H9 (cell line): Measurements from ENCODE around the gene ASPSCR1. TPM values are rescaled to one million over a fixed set of nuclear protein-coding genes. Genes with fewer than 3 reads are reported as not detected.
A peak's percentile ranks its signal among the peaks of the same experiment; 100 is the strongest.

Experiments used
- DNase-seq: peaks from one replicate; pipeline ENCODE4 v3.0.0-alpha.2; 2017
- H2AFZ ChIP-seq: one replicate; pipeline ENCODE4 v1.6.1; 2013; ENCODE audit warnings: mild to moderate bottlenecking, low read length, control low read depth, moderate library complexity
- H2AK5ac ChIP-seq: 2 replicates; pipeline ENCODE4 v1.6.1; 2013; ENCODE audit warnings: low read length, control low read depth, mixed read lengths; ENCODE audit not compliant: insufficient read length
- H2BK120ac ChIP-seq: one replicate; pipeline ENCODE4 v1.6.1; 2013; ENCODE audit warnings: low read depth, mild to moderate bottlenecking, low read length, control low read depth, inconsistent platforms; ENCODE audit not compliant: poor library complexity, severe bottlenecking
- H2BK12ac ChIP-seq: 2 replicates; pipeline ENCODE4 v1.6.1; 2013; ENCODE audit warnings: low read length, control low read depth, mixed read lengths, low read depth; ENCODE audit not compliant: insufficient read length
- H2BK15ac ChIP-seq: 2 replicates; pipeline ENCODE4 v1.6.1; 2013; ENCODE audit warnings: low read depth, low read length, control low read depth
- H2BK20ac ChIP-seq: one replicate; pipeline ENCODE4 v1.6.1; 2013; ENCODE audit warnings: low read depth, mild to moderate bottlenecking, low read length, control low read depth, inconsistent platforms; ENCODE audit not compliant: poor library complexity, severe bottlenecking
- H2BK5ac ChIP-seq: 2 replicates; pipeline ENCODE4 v1.6.1; 2013; ENCODE audit warnings: low read length, control low read depth, mixed read lengths; ENCODE audit not compliant: insufficient read length
- H3K14ac ChIP-seq: 2 replicates; pipeline ENCODE4 v1.6.1; 2013; ENCODE audit warnings: low read length, control low read depth; ENCODE audit not compliant: insufficient read depth
- H3K18ac ChIP-seq: 2 replicates; pipeline ENCODE4 v1.6.1; 2013; ENCODE audit warnings: low read depth, mild to moderate bottlenecking, mixed read lengths, low read length, control low read depth; ENCODE audit not compliant: insufficient read length
- H3K23ac ChIP-seq: 2 replicates; pipeline ENCODE4 v1.6.1; 2013; ENCODE audit warnings: low read length, control low read depth, mixed read lengths, low read depth; ENCODE audit not compliant: insufficient read length
- H3K23me2 ChIP-seq: 2 replicates; pipeline ENCODE4 v1.6.1; 2013; ENCODE audit warnings: low read depth, mild to moderate bottlenecking, mixed read lengths, low read length, control low read depth; ENCODE audit not compliant: insufficient read length, poor library complexity, severe bottlenecking
- H3K27ac ChIP-seq: 2 replicates; pipeline ENCODE4 v1.5.1; 2013; ENCODE audit warnings: low read length, control low read depth, mixed read lengths, low read depth; ENCODE audit not compliant: insufficient read length
- H3K27me3 ChIP-seq: 2 replicates; pipeline ENCODE4 v1.6.1; 2013; ENCODE audit warnings: low read length, control low read depth, inconsistent platforms; ENCODE audit not compliant: insufficient read depth
- H3K4ac ChIP-seq: 2 replicates; pipeline ENCODE4 v1.6.1; 2013; ENCODE audit warnings: low read depth, mild to moderate bottlenecking, control low read depth, inconsistent platforms, low read length, moderate library complexity
- H3K4me1 ChIP-seq: 2 replicates; pipeline ENCODE4 v1.6.1; 2013; ENCODE audit warnings: low read length, control low read depth, inconsistent platforms; ENCODE audit not compliant: insufficient read depth
- H3K4me2 ChIP-seq: 2 replicates; pipeline ENCODE4 v1.6.1; 2013; ENCODE audit warnings: low read length, control low read depth, mixed read lengths; ENCODE audit not compliant: insufficient read length, insufficient read depth
- H3K56ac ChIP-seq: 2 replicates; pipeline ENCODE4 v1.6.1; 2013; ENCODE audit warnings: low read depth, mild to moderate bottlenecking, mixed read lengths, low read length, control low read depth; ENCODE audit not compliant: insufficient read length
- H3K79me1 ChIP-seq: 2 replicates; pipeline ENCODE4 v1.6.1; 2013; ENCODE audit warnings: low read depth, mild to moderate bottlenecking, moderate library complexity, low read length, control low read depth, inconsistent platforms; ENCODE audit not compliant: insufficient read depth, poor library complexity, severe bottlenecking
- H3K79me2 ChIP-seq: 2 replicates; pipeline ENCODE4 v1.6.1; 2013; ENCODE audit warnings: low read length, control low read depth, inconsistent platforms; ENCODE audit not compliant: insufficient read depth
- H3K9ac ChIP-seq: 2 replicates; pipeline ENCODE4 v1.6.1; 2013; ENCODE audit warnings: low read length, control low read depth, mixed read lengths; ENCODE audit not compliant: insufficient read length; ENCODE audit errors: extremely low read depth
- H3K9me3 ChIP-seq: one replicate; pipeline ENCODE4 v1.6.1; 2013; ENCODE audit warnings: low read depth, low read length, inconsistent platforms; ENCODE audit not compliant: control insufficient read depth
- H3T11ph ChIP-seq: one replicate; pipeline ENCODE4 v1.6.1; 2013; ENCODE audit warnings: mild to moderate bottlenecking, low read length, control low read depth, inconsistent platforms
- H4K20me1 ChIP-seq: one replicate; pipeline ENCODE4 v1.6.1; 2013; ENCODE audit not compliant: control insufficient read depth, insufficient read length, insufficient read depth
- H4K5ac ChIP-seq: 2 replicates; pipeline ENCODE4 v1.6.1; 2013; ENCODE audit warnings: low read depth, mild to moderate bottlenecking, mixed read lengths, low read length, control low read depth; ENCODE audit not compliant: insufficient read length
- H4K8ac ChIP-seq: replicated peaks from 2 replicates; pipeline ENCODE4 v1.6.1; 2013; ENCODE audit warnings: low read length, control low read depth, mixed read lengths, low read depth; ENCODE audit not compliant: insufficient read length
- H4K91ac ChIP-seq: 2 replicates; pipeline ENCODE4 v1.6.1; 2013; ENCODE audit warnings: low read depth, mild to moderate bottlenecking, moderate library complexity, mixed read lengths, low read length, control low read depth; ENCODE audit not compliant: insufficient read length
- H3K27ac Mint-ChIP-seq, 3 experiments: 2 replicates in 2 of 3; 3 replicates in 1 of 3; pipeline ENCODE4 v1.8.0; 2020 to 2021; ENCODE audit warnings: mixed read lengths in 3 of 3, mild to moderate bottlenecking in 1 of 3, moderate library complexity in 1 of 3
- H3K27me3 Mint-ChIP-seq: 2 replicates; pipeline ENCODE4 v1.8.0; 2021; ENCODE audit warnings: low read depth, mild to moderate bottlenecking, moderate library complexity, mixed read lengths
- H3K36me3 Mint-ChIP-seq, 3 experiments: 2 replicates in 2 of 3; 3 replicates in 1 of 3; pipeline ENCODE4 v1.8.0; 2020 to 2021; ENCODE audit warnings: low read depth in 3 of 3, mixed read lengths in 3 of 3; ENCODE audit not compliant: insufficient read depth in 1 of 3
- H3K4me1 Mint-ChIP-seq, 2 experiments: 2 replicates each; pipeline ENCODE4 v1.8.0; 2020; ENCODE audit warnings: mixed read lengths in 2 of 2
- H3K4me3 Mint-ChIP-seq, 2 experiments: 2 replicates in 1 of 2; 3 replicates in 1 of 2; pipeline ENCODE4 v1.8.0; 2020 to 2021; ENCODE audit warnings: mild to moderate bottlenecking in 2 of 2, mixed read lengths in 2 of 2, moderate library complexity in 1 of 2
- H3K9me3 Mint-ChIP-seq, 2 experiments: 2 replicates in 1 of 2; 3 replicates in 1 of 2; pipeline ENCODE4 v1.8.0; 2020; ENCODE audit warnings: mild to moderate bottlenecking in 2 of 2, mixed read lengths in 2 of 2, moderate library complexity in 1 of 2
- CTCF ChIP-seq: fragments of 200-600 bp; sonication (generic); conservative IDR thresholded peaks from 3 replicates; pipeline ENCODE4 v1.8.0; 2021; ENCODE audit warnings: antibody characterized with exemption, mild to moderate bottlenecking
- WGBS: extraction: QIAGEN DNeasy Blood & Tissue Kit; methylation state at CpG from one replicate; pipeline ENCODE4 v1.1.7; 2013; ENCODE audit warnings: missing lambda C conversion rate, low lambda C conversion rate, mixed read lengths; ENCODE audit not compliant: insufficient read length; ENCODE audit errors: extremely low coverage; 5-methylcytosine and 5-hydroxymethylcytosine counted together
- total RNA-seq: library from RNA; stranded (reverse); gene quantifications from 2 replicates; pipeline ENCODE4 v1.2.1, GENCODE V29; 2021

The ASPSCR1 gene
- total RNA-seq, 1 experiment from 2014 or later, result 50.9 TPM

- Histone ChIP-seq H2BK120ac (no peak within 1 kb of the TSS), H3K56ac (no peak within 1 kb of the TSS), H4K8ac (no peak within 1 kb of the TSS), H3K23ac (no peak within 1 kb of the TSS), H2BK15ac (no peak within 1 kb of the TSS), H3K4me1 (no peaks in the 10 kb centered on the region), H2BK5ac (no peak within 1 kb of the TSS), H2AK5ac (no peak within 1 kb of the TSS), H3K27me3 (no peaks in the 10 kb centered on the region; the same call in 1 of the 2 replicates), H3K27ac (no peak within 1 kb of the TSS), H3K79me1 (no peaks in the 10 kb centered on the region), H3K14ac (no peak within 1 kb of the TSS), H4K91ac (no peak within 1 kb of the TSS), H4K20me1 (no peaks in the 10 kb centered on the region), H3K4ac (no peak within 1 kb of the TSS), H3K18ac (peak within 1 kb of the TSS; percentile 48), H3K9me3 (no peaks in the 10 kb centered on the region), H3K9ac (no peak within 1 kb of the TSS), H3T11ph (no peak within 1 kb of the TSS), H4K5ac (no peak within 1 kb of the TSS), H3K4me2 (peak within 1 kb of the TSS; percentile 37), H2AFZ (no peak within 1 kb of the TSS), H2BK12ac (no peak within 1 kb of the TSS), H2BK20ac (no peak within 1 kb of the TSS), H3K23me2 (peaks cover 4% of the 10 kb centered on the region), H3K79me2 (no peaks in the 10 kb centered on the region)
- Mint-ChIP-seq H3K9me3 (no peaks in the 10 kb centered on the region; a peak in 2 of 5 replicates), H3K27ac (peak within 1 kb of the TSS in 2 of 3 experiments; percentile 86 to 91; a peak in 3 of 7 replicates), H3K36me3 (peaks cover 8 to 16% (median 12%) of the 10 kb centered on the region in 3 experiments; a peak in 6 of 7 replicates), H3K27me3 (peaks cover 14% of the 10 kb centered on the region), H3K4me1 (peaks cover 17 to 33% of the 10 kb centered on the region in 2 experiments), H3K4me3 (peak within 1 kb of the TSS; percentile 74 to 83)
- no CpG with 5 or more reads among the region's 92 CpGs for WGBS
- peak; percentile 89 for TF ChIP-seq CTCF
- DNase-seq, result peak; percentile 100
Measured at GRCh38 chr17:82037092-82037888, 59.9 kb downstream of the ASPSCR1 start, which contains the start of gene DCXR. Gene DCXR, minus strand, starts transcription at chr17:82037697. Its CDS starts 15 bp downstream, at chr17:82037682.
